Activated CD4-positive, alpha-beta T cell treated with anti-CD3 and anti-CD28 coated beads for 48 hours (primary cell): ENCODE measurements around the gene WHAMM.

Experiments
- DNase-seq: peaks from one replicate; pipeline ENCODE4 v3.0.0-alpha.2; 2020

WHAMM gene

DNA sequence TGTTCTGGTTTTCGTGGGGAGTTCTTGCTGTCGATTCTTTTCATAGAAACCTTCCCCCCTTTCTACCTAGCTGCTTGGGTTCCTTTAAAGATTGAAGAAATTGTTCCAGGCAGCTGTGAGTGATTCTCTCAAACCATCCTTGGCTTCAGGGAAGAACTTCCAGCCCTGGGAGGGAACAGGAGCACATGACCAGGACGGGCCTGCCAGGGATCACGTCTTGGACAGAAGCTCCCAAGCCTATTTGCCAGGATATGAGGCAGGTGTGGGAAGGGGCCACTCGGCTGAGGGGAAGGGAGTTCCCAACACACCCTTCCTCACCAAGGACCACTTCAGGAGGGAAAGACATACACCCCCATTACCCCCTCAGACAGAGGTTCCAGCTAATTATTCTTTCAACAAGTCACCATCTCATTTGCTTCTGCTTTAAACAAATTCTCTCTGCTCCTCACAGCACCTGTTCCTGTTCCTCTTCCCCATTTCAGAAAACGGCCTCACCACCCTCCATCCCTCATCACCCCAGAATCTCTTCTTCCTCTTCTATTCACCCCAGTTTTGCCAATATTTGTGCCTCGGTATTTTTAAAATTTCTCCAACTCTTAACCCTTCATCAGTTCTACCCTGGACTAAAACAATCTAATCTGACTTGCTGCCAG lies 62.5 kb downstream of the WHAMM start:
- no peak for DNase-seq

DNA sequence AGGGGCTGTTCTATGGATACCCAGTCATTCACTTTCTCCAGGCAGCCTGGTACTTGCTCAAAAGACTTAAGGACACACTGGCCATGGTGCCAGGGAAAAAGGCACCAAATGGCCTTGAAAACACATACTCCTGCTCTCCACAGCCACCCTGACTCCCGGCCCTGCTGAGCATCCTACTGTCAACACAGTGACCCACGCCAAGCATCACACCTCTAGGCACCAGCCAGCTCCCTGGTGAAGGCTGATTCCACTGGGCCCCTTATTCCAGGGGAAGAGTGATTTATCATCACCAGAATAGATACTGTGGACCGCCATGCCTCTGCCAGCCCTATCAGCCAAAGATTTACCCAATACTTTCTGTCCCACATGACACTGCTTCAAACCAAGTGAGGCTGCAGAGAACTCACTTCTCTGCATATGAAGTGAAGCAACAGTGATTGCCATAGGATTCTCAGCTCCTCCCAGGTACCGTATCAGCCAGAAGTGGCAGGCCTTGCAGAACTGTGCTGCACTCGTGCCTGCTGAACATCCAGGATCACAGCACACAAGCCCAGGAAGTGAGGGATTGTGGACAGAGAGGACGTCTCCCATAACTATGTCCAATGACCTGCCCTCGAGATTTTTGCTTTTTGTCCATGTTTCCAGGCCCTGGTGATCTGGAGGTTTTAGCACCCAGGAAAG lies 63.7 kb downstream of the WHAMM start:
- no peak for DNase-seq

DNA sequence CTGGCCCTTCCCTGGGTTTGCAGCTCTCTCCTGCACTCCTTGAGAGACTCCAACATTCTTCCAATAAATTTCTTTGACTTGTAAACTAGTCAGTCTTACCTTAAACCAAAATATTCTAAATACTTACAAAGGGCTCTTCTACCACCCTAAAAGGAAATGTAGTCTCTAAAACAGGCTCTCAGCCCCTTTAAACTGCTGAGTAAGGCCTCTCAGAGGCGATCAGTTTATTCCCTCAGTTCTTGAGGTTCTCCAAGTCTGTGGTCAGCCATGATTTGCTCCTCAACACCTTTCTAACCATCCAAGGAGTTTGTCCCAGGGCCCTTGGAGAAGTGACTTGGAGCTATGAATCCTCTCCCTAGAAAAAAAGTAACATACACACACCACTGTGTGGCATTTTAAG lies 64.8 kb downstream of the WHAMM start:
- no peak for DNase-seq

DNA sequence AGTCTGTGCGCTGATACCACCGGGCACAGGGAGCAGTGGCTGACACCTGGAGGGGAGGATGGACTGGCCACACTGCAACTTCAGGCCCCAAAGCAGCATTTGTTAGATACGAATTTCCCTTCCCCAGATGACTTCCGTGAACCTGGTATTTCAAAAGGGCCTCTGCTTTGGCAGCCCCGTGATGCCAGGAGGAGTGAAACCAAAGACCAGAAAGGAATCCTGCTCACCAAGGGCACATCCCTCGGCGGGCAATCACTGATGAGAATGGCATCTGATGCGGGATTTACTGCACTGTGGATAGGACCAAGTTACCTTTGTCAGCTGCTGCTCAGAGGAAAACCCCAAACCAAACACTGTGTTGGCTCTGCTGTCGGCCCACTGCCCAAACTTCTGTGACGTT lies 65.5 kb downstream of the WHAMM start:
- no peak for DNase-seq

DNA sequence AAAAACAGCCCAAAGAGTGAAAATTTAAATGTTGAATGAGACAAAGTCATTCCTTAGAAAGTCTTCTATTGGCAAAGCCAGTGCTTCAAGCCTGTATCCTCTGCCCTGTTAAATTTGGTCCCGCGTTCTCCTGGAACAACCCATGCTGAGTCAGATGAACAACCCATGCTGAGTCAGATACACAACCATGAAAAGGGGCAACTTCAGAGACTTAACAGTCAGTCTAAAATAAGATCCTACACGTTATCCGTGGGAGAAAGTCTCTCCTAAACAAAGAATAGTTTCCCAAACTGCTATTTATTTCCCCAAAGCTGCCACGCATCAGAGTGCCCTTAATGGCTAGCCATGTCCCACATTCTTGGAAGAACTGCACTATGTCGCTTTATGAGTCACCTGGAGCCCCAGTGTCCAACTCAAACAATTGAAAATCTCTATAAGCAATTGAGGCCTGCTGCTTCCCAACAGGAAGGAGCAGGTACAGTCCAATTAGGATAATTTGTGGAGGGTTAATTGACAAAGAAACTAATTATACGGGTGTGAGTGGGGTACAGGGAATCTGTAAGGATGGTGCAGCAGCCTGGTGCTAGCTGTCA lies 66.1 kb downstream of the WHAMM start:
- DNase-seq: no peak

DNA sequence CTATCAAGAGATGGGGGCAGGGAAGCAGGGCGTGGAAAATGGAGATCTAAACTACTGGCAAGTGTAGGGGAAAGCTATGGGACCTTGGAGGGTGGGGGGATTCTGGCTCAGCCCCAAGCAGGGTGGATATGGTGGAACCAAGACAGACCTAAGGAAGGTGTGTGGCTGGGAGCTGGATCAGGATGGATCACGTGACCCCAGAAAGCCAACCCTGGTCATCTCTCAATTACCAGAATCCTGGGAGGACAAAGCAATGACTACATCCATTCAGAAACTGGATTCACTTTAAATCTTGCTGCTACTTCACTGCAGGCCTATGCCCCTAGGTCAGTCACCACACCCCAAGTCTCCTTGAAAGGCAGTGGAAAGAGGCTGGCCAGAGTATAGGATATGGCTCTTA lies 68.4 kb downstream of the WHAMM start:
- no peak for DNase-seq

DNA sequence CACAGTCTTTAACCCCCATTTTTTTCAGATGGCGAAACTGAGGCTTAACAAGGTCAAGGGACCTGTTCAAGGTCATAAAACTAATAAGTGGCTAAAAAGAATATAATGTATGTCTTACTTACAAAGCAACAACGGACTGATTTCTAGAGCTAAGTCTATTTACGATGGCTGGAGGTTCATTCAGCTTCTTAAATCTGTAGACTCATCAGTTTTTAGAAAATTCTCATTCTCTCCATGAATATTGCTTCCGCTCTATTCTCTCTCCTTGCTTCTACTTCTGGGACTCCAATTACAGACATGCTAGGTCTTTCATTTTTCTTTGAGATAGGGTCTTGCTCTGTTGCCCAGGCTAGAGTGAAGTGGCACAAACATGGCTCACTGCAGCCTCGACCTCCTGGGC lies 68.9 kb downstream of the WHAMM start:
- DNase-seq: no peak

DNA sequence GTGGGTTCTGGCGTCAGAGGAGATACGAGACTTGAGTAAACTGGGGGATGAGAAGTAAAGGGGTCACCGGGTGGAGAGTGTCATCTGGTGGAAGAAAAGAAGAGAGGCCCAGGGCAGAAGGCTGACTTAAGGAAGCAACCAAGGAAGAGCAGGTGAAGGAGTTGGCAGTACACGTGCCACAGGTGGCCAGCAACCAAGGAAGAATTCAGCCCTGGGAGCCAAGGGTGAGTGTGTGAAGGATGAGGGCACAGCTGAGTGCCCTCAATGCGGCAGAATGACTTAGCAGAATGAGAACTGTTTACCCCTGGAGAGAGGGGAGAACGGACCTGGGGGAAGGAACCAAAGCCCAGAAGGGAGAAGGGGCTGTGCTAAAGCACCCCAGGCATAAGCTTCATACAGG lies 71.3 kb downstream of the WHAMM start:
- DNase-seq: no peak

DNA sequence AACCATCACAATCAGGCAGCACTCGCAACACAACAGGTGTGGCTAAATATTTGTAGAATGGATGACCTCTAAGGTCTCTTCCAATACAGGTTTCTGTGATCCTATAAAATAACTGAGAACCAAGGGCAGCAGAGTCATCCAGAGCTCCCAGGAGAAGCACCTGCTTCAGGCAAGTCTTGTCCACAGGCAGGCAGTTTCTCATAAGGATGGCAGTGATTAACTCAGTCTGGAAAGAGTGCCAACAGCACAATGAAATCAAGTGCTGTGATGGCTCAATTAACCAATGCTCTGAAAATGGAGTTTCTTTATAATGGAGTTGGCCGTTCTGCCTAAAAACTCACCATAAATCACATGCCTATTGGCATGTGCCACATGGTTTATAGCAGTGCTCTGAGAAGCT lies 72.3 kb downstream of the WHAMM start:
- DNase-seq: no peak

DNA sequence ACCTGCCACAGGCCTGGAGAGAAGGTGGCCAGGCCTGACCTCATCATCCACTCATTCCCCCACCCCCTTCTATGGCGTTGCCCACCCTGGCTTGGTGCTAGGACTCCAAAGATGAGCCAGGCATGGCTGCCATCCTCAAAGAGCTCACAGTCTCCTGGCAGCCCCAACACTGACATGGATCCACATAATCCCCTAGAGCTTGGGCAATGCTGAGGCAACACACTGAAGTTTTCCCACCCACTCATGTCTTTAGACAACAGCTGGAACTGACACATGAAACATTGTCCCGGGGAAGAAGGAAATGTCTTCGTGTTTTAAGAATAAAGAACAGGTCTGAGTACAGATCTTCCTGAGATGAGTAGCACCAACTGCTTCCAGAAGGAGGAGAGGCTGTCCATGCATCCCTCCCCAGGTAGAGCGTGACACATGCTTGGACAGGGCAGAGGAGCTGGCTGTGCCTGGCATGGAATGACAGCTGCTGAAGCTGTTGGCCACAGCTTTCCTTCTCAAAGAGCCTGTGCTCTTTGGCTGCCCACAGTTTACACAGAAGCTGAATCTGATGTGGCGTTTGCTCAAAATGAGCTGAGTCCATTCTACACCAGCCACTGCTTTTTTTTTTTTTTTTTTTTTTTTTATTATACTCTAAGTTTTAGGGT lies 73.0 kb downstream of the WHAMM start:
- no peak for DNase-seq
